Omental fat pad (tissue), 4 donors: ENCODE data around the gene MEI1. TPM values are rescaled to one million over a fixed set of nuclear protein-coding genes. Genes with fewer than 3 reads are reported as not detected.

Experiments used
- ATAC-seq: fragments of 150-250 bp; one replicate; pipeline ENCODE4 v1.9.1; 2016; ENCODE audit warnings: mild to moderate bottlenecking, moderate library complexity; ENCODE audit not compliant: low FRiP score
- DNase-seq: peaks from one replicate; pipeline ENCODE4 v3.0.0-alpha.2; 2019; ENCODE audit warnings: low spot score
- CTCF ChIP-seq, 3 donors: fragments of 450-650 bp; IDR thresholded peaks; one replicate each; pipeline ENCODE4 v1.5.1; 2016 to 2017; ENCODE audit warnings: antibody characterized with exemption in 3 of 3, mild to moderate bottlenecking in 3 of 3, moderate library complexity in 2 of 3
- total RNA-seq, 4 donors: library from RNA; depleted of rRNA; stranded (reverse); fragments of >200 nt; gene quantifications; one replicate each; pipeline ENCODE4 v1.1.0, GENCODE V29; 2016

MEI1 gene
- total RNA-seq, 4 donors from 2014 or later, result 2.3 to 16.9 (median 2.6) TPM

- ATAC-seq, result no peak
- DNase-seq, result no peak
These were observed 113.7 kb downstream of the MEI1 start for GRCh38 chr22:41812805-41813545.

GRCh38 chr22:41813726-41814410 lies 114.6 kb downstream of the MEI1 start:
- no peak for ATAC-seq
- no peak for TF ChIP-seq CTCF (IDR thresholded peaks at IDR 0.05)
- DNase-seq, result no peak

More at GRCh38 chr22:41812805-41813545, 113.7 kb downstream of the MEI1 start:
- TF ChIP-seq CTCF (IDR thresholded peaks at IDR 0.05), result no peak

GRCh38 chr22:41815716-41816115 lies 116.4 kb downstream of the MEI1 start:
- no peak for TF ChIP-seq CTCF (IDR thresholded peaks at IDR 0.05)
- no peak for DNase-seq
- no peak for ATAC-seq

- TF ChIP-seq CTCF (IDR thresholded peaks at IDR 0.05), result no peak
- ATAC-seq, result no peak
- DNase-seq, result no peak
These were observed 116.9 kb downstream of the MEI1 start for GRCh38 chr22:41816241-41816640.

GRCh38 chr22:41816871-41817270 lies 117.6 kb downstream of the MEI1 start:
- ATAC-seq (no peak), DNase-seq (no peak)
- TF ChIP-seq CTCF (IDR thresholded peaks at IDR 0.05), result no peak

GRCh38 chr22:41818011-41818410 lies 118.7 kb downstream of the MEI1 start:
- ATAC-seq (no peak), DNase-seq (no peak)
- TF ChIP-seq CTCF (IDR thresholded peaks at IDR 0.05), result no peak

GRCh38 chr22:41818596-41818995 lies 119.3 kb downstream of the MEI1 start:
- DNase-seq (no peak), ATAC-seq (no peak)
- TF ChIP-seq CTCF (IDR thresholded peaks at IDR 0.05), result no peak
